Amniotic stem cell (primary cell): ENCODE results near the gene EIF2AK3.
A peak's percentile ranks its signal among the peaks of the same experiment; 100 is the strongest.
"Not testable (repeated sequence)": the region's sequence is repeated elsewhere in the genome, so short reads cannot be mapped to it uniquely, and the experiment has no call there.

Experiments used
- DNase-seq: peaks from one replicate; lab custom pipeline; 2025; lab: John Stamatoyannopoulos, UW

The EIF2AK3 gene

DNA sequence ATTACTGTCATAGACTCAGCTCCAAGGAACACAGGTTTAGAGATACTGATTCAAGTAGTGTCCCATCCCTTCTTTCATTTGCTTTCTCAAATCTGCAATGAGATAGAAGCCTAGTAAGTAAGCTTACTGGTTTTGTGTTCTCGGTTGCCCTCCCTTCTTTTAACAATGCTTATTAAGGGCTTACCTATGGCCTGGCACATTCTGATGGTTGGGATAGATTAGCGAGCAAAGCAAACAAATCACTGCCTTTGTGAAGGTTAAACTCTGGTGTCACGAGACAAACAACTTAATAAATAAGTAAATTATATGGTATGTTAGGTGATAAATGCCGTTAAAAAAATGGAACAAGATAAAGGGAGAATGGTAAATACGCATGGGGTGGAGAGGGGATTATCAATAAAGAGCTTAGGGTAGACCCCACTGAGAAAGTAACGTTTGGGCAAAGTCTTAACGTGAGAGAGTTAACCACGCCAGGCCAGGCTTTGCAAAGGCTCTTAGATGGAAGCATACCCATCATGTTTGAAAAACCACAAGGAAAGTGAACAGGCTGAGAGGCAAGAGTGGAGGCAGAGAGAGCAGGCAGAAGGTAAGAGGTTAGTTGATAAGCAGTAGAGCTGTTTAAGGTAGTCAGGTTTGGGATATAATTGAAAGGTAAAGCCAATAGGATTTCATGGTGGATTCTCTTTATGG is 31.0 kb downstream of the EIF2AK3 start:
- no peak for DNase-seq

DNA sequence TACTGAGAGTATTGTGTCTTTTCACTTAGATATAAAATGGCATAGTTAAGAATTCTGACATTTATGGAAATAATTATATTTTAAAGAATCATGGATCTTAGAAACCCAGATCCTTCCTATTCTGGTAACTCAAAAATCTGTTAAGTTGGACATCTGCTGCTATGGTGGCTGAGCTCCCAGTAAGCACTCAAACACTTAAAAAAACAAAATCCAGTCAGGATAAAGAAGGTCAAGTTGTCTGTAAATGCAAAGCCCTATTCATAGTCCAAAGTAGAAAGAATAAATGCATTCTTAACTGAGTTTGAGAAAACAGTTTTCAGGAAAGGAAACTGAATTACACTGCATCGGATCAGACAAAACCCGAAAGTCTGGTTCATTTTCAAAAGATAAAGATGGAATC is 35.6 kb downstream of the EIF2AK3 start:
- DNase-seq, result no peak

DNA sequence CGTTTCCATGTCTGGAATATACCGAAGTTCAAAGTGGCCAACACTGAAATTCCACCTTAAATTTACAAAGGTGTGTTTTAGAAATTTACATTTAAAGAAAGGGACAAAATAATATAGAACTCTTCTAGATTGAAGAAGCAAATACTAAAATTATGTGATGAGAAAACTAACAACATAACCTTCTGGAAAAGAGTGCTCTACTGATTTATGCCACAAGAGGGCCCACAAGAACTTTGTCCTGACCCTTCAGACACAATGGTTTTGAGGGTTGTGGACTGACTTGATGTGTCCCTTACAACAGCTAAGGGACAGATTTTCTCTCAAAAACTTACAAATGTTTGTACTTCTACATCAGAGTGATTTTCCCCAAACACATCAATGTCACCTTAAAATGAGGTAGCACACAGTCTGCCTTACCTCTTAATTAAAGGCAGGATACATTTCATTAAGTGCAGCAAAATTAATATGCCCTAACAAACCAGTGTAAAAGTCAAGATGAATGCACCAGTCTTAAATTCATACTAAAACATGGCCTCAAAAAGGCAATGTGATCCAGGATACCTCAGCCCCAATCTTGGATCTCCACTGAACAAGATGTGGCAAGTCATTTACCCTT is 36.2 kb downstream of the EIF2AK3 start:
- peak; percentile 18 for DNase-seq

DNA sequence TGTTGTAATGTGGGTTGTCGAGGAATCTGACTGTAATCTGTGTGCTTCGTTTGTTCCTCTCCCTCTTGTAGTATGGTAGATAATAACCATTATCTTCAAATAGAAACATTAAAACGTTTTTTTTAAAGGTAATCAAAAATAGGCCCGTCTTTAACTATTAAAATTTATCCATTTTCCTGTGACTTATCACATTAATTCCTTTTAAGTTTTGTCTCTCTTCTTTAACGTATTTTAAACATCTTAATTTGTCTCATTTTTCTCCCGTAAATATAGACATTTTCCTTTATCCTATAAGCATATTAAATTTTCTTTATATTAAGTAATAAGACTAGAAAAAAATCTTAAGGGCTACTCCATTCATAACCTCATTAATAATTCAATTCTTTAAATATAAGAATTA is 41.3 kb downstream of the EIF2AK3 start:
- DNase-seq, result no peak

DNA sequence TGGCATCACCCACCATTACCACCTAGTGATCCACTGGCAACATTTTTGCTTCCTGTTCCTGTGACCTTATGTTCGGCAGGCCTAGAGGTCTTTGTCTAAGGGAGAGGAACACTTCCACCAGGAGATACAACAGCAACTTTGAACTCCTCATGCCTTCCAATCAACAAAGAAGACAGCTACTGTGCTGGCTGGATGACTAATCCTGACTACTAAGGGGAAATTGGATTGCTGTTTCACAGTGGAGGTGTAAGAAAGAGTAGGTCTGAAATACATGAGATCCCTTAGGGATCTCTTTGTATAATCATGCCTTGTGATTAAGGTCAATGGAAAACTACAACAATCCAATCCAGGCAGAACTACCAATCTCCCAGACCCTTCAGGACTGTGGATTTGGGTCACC is 45.2 kb downstream of the EIF2AK3 start:
- DNase-seq, result no peak

DNA sequence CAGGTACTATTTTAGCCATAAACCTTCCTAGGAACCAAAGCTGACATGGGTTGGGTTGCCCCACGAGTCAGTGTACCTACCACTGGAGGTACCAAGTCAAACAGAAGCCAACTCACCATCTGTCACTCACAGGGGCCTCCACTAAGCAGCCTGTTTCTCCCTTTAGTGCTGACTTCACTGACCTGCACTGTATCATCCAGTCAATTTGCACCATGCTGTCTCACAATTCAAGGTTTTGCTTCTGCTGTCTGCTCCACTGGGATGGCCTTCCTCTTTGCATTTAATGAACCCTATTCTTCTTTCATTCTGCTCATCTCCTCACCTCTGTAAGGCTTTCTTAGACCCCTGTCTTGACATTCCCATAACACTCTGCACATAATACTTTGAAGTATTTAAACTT is 47.2 kb downstream of the EIF2AK3 start:
- no peak for DNase-seq

DNA sequence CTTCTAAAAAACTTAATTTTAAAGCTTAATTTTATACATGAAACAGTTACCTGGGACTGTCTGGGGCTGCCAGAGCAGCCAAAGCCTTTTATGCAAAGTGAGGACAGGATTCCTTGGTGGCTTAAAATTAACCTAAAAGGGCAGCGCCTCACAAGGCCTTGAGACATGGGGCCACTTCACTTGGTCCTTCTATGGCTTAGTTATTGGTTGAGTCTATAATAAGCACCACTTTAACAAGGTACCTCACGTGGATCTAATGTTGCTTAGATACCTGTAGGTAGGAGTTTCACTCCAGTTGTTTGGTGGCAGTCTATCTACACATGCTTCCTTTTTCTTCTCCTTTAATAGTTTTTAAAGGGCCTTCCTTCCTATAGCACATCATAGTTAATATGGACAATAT is 51.6 kb downstream of the EIF2AK3 start:
- no peak for DNase-seq

DNA sequence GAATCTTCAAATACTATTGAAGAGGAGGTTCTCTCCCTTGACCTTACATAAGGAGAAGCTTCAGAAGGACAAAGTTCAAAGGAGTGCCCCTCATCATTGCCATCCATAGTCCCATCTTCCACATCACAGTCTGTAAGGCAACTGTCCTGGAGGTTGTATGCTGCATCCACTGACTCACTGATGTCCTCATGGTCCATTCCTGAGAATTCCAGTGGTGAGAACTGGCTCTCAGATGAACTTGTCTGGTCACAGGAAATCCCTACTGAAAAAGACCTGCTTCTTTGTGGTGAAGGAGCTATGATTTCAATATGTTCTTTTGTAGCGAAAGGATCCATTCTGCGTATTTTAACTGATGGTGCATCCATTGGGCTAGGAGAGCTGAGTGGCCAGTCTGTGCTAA is 52.2 kb downstream of the EIF2AK3 start:
- DNase-seq, result no peak

DNA sequence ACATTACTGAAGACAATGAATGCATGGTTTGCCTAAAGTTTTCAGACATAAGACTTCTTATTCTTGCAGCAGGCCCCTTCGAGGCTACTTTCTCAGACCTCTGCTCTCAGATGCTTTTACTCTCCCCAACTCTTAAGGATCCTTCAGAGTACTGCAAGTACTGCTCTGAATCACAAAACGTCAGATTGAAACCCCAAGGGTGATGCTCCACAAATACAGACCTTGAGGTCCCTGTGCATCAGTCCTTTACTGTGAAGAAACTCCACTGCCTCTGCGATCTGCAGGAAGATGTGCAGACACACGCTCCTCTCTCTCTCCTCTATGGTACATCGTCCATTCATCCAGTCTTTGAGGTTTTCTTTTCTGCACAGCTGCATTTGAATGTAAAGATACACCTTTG is 52.8 kb downstream of the EIF2AK3 start:
- DNase-seq, result no peak

DNA sequence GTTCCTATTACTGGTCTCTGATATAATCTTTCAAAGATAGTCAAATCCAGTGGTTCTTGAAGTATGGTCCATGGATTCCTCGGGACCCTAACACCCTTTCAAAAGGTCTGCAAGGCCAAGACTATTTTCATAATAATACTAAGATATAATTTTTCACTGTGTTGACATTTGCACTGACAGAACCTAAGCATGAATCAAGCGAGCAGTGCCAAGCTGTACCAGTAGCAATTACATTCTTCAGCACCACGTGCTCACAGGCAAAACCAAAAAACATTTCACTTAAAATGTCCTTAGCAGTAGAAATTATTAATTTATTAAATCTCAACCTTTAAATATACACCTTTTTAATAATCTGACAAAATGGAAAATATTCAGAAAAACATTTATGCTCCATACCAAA is 59.1 kb downstream of the EIF2AK3 start:
- no peak for DNase-seq

DNA sequence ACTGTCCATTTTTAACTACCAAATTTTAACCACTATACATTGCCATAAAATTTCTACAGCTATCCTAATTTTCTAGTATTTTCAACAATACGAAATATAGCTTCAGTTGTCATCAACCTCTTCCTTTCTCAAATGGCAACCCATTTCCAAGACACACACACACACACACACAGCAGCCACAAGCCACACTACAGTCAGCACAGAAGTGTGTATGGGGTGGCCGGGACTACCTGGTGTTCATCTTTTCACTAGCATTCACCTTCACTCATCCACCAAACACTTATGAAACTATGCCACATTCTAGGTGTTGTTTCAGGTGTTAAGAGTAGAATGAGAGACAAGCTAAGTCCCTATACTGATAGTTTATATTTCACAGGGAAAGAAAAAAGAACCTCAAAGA is 62.9 kb downstream of the EIF2AK3 start:
- no peak for DNase-seq

DNA sequence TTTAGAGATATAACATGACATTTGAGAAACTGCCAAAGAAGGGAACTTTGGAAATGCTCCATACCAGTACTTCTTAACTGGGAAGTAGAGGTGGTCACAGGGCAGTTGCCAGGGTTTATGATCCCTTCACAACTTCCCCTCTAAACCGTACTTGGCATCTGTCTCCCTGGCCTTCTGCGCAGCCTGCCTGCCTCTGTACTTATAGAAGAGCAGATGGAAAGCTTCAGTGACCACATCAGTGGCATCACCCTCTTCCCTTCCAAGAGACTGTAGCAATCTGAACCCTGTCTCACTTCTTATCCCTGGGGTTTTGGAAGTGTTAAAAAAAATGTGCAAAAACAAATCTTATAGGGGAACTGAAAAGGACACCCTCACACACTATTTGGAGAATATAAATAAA is 64.1 kb downstream of the EIF2AK3 start:
- DNase-seq, result no peak

DNA sequence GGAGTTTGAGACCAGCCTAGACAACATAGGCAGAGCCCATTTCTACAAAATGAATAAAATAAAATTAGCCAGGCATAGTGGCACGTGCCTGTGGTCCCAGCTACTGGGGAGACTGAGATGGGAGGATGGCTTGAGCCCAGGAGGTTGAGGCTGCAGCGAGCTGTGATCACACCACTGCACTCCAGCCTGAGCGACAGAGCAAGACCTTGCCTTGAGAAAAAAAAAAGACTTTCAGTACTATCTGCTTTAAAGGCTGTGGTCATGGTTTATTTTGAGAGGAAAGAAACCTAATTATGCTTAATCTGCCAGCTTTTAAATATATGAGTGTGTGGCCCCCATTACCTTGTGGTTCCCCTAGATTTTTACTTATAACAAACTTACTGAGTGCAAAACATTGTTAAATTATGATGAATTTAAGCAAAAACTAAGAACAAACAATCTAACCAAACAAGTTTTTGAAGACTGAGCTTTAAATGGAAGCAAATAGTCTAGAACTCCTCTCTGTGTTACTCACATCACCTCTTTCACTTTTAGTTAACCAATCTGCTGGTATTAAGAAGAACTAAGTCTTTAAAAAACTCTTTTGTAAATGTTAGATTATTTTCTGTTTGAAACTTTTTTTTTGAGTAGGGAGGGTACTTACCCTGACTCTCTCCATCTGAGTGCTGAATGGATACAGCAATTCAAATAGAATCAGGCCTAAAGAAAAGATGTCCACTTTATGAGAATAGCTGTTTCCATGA is 65.4 kb downstream of the EIF2AK3 start:
- no peak for DNase-seq

DNA sequence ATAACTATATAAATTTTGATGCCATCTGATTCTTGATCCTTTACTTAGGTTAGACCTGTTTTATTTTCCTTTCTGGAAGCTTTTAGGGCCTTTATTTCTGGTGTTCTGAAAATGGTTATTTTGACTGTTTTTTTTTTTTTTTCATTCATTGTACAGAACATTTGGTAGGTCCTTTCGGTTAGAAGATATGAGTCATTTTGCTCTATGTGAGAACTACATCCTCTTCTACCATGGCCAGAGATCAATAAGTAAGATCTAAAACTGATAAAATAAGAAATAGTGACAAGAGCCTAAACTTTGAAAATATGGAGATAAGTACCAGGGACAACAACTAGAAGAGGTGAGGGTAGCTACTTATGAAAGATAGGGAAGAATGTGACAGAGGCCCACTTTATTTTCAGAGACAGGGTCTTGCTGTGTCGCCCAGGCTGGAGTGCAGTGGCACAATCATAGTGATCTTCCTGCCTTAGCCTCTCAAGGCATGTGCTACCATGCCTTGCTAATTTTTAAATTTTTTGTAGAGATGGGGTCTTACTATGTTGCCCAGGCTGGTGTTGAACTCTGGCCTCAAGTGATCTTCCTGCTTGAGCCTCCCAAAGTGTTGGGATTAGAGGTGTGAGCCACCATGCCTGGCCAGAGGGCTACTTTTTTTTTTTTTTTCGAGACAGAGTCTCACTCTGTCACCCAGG is 66.5 kb downstream of the EIF2AK3 start:
- no peak for DNase-seq

DNA sequence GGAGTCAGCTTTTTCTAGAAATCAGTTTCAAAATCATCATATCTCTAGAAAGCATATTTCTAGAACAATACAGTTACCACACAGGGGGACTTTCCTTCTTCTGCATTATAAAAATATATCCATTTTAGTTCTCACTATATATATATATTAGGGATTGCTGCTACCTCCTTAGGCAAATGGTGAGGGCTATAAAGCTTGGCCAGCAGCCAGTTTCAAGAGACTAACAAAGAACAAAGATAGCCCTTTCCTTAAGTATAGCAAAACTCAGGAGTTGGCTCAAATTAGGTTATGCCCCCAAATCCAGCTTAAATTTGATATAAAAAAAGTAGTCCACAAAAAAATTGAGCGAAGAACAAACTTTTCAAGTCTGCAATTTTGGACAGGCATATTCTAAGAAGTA is 70.0 kb downstream of the EIF2AK3 start:
- no peak for DNase-seq

DNA sequence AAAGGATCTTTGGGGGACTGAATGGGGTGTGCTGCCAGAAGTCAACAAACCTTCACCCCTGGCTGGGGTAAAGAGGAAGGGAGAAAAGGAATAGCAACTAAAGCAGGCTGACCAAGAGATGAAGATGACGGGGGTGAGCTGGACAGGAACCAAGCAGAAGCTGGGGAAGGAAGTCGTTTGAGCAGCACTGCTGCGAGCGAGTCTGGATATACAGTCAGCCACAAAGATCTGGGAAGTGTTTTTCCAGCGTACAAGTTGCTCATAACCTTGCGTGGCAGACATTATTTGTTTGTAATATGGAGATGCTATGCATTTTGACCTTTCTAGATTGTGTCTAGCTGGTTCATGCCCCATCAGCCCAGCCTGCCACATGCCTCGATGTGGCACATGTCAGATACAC is 71.2 kb downstream of the EIF2AK3 start:
- DNase-seq, result no peak

DNA sequence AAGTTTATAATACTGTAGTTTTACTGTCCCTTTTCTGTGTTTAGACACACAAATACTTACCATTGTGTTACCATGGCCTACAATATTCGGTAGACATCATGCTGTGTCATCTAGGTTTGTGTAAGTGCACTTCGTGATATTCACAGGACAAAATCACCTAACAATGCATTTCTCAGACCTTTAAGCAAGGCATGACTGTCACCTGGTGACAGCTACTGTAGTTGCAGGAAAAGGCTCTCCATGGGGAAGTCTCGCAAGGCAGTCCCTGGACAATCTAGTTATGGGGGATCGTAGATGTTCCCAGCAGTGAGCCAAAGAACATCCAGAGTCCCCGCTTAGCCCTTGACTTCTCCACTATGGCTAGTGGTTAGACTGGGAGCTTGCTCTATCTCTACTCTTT is 73.1 kb downstream of the EIF2AK3 start:
- DNase-seq, result no peak

DNA sequence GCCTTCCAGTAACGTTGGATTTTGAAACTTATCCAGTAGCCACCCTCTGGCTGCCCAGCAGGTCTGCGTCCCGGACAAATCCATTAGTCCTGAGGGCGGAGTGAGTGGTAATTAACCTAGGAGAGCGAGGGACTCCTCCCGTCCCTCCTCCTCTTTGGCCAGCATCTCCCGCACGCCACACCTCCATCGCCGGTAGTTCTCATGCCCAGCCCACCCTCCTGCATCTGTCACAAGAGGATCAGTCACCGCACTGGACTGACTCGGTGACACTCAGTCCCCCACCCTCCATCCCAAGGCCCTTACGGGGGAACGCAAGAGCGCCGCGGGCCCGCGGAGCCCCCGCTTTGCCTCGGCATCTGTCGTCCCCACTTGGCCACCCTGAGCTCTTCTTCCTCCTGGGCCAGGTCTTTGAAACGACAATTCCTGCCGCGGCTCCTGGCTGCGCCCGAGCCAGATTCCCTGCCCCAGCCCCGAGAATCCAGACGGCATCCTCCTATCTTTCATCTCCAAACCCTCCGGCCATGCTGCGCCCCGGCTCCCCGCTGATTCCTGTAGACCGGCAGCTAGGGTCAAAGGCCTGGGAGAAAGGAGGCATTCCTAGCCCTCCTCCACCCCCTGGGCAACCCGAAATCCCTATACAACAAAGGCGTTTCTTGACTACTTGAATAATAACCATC is 77.5 kb downstream of the EIF2AK3 start:
- DNase-seq, result no peak

DNA sequence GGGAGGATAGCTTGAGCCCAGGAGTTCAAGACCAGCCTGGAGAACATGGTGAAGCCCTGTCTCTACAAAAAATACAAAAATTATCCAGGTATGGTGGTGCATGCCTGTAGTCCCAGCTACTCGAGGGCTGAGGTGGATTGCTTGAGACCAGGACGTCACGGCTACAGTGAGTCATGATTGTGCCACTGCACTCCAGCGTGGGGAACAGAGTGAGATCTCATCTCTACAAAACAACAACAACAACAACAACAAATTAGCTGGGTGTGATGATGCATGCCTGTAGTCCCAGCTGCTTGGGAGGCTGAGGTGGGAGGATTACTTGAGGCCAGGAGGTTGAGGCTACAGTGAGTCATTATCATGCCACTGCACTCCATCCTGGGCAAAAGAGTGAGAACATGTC is 81.0 kb downstream of the EIF2AK3 start:
- DNase-seq, result not testable (repeated sequence)

DNA sequence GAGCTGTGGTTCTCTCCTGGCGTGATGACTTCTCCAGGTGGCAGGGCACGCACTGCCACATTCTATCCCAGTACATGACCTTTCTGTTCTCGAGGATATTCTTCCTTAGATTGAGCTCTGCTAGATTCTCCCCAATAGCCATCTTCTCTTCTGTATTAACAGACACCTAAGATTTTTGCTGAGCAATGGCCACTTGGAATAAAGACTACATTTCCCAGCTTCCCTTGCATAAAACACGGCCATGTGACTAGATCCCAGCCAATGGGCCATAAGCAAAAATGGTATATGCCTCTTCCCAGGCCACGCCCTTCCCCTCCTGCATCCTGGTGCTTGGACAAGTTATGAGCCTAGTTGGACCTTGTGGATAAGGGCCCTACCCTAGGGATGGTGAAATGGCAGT is 82.1 kb downstream of the EIF2AK3 start:
- DNase-seq, result no peak

DNA sequence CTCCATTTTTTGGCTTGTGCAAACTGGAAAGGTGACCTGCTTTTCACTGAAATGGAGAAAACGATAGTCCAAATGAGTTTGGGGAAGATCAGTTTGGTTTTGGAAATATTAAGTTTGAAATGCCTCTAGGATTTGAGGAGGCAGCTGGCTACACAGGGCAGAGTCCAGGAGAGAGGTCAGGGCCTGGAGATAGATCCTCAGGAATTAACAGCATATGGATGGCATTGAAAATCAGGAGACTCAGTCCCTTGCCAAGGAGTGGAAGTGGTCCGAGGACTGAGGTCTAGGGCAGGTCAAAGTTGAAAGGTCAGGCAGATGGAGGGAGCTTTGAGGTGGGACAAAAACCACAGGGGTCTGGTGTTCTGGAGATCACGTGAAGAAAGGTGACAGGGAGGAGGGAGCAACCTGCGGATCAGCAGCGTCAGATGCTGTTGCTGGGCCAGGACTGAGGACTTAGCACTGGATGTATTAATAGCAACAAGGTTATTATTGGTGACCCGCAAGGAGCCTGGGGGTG is 83.7 kb downstream of the EIF2AK3 start:
- no peak for DNase-seq

DNA sequence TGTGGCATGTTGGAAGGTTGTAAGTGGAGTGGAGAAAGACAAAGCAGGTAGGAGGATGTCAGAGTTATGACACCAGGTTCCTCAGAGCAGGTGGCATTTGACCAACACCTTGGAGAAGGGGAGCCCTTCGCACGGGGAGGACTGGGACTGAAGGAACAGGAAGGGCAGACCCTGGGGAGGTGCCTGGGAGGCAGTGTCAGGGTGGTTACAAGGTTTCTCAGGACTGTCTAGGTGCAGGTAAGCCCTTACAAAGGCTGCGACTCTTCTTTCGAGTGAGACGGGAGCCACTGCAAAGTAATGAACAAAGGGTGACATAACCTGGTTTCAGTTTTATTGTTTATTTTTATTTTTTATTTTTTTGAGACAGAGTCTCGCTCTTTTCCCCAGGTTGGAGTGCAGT is 84.6 kb downstream of the EIF2AK3 start:
- no peak for DNase-seq
